Measurements from ENCODE around the gene ADAMTS18.

GRCh38 chr16:77442078-77442477, 7.2 kb upstream of the ADAMTS18 start:
- TF ChIP-seq POLR2AphosphoS5 (IDR thresholded peaks at IDR 0.05) = no peak
- TF ChIP-seq CTCF (IDR thresholded peaks at IDR 0.05) = no peak
- no peak for TF ChIP-seq EP300 (IDR thresholded peaks at IDR 0.05; ENCODE audit: low read depth)
